ENCODE results near the gene MACROD2. TPM values are rescaled to one million over a fixed set of nuclear protein-coding genes. Genes with fewer than 3 reads are reported as not detected.
"Not testable (repeated sequence)": the region's sequence is repeated elsewhere in the genome, so short reads cannot be mapped to it uniquely, and the experiment has no call there.

MACROD2 gene
- total RNA-seq, 1 donor from 2014 or later = 0.23 TPM

DNA sequence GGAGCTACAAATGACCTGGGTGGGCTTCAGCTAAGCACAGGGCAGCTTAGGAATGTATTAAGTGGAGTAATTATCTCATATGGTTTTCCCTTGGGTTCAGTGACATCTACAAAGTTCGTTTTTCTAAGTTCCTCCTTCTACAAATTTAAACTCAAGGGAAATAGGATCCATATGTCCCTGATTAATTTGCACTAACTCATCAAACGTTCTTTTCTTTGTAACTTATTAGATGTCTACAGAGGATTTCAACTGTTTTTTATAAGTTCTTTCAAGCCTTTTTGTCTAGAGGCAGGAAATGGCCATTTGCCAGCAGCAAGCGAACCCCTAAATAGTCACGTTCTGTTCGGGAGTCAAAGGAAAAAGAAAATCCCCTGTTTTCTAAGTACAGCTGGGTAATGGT, 1517.6 kb downstream of the MACROD2 start:
- no peak overlapping the region for H3K4me3 ChIP-seq (ENCODE audit: low read depth, low read length)
- DNase-seq (ENCODE audit: low read depth) = no peak
- TF ChIP-seq, protein P1, sequence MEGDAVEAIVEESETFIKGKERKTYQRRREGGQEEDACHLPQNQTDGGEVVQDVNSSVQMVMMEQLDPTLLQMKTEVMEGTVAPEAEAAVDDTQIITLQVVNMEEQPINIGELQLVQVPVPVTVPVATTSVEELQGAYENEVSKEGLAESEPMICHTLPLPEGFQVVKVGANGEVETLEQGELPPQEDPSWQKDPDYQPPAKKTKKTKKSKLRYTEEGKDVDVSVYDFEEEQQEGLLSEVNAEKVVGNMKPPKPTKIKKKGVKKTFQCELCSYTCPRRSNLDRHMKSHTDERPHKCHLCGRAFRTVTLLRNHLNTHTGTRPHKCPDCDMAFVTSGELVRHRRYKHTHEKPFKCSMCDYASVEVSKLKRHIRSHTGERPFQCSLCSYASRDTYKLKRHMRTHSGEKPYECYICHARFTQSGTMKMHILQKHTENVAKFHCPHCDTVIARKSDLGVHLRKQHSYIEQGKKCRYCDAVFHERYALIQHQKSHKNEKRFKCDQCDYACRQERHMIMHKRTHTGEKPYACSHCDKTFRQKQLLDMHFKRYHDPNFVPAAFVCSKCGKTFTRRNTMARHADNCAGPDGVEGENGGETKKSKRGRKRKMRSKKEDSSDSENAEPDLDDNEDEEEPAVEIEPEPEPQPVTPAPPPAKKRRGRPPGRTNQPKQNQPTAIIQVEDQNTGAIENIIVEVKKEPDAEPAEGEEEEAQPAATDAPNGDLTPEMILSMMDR (conservative IDR thresholded peaks at IDR 0.05; ENCODE audit: low read depth, low read length) = no peak

- TF ChIP-seq, protein P1 (conservative IDR thresholded peaks at IDR 0.05; ENCODE audit: low read depth, low read length) = no peak
- no peak overlapping the region for H3K4me3 ChIP-seq (ENCODE audit: low read depth, low read length)
- no peak for DNase-seq (ENCODE audit: low read depth)
Observed at GRCh38 chr20:15515691-15516090, 1520.4 kb downstream of the MACROD2 start.

- no peak overlapping the region for H3K4me3 ChIP-seq (ENCODE audit: low read depth, low read length)
- DNase-seq (ENCODE audit: low read depth) = no peak
- TF ChIP-seq, protein P1 (conservative IDR thresholded peaks at IDR 0.05; ENCODE audit: low read depth, low read length) = no peak
Observed at GRCh38 chr20:15520930-15521524, 1525.7 kb downstream of the MACROD2 start.

DNA sequence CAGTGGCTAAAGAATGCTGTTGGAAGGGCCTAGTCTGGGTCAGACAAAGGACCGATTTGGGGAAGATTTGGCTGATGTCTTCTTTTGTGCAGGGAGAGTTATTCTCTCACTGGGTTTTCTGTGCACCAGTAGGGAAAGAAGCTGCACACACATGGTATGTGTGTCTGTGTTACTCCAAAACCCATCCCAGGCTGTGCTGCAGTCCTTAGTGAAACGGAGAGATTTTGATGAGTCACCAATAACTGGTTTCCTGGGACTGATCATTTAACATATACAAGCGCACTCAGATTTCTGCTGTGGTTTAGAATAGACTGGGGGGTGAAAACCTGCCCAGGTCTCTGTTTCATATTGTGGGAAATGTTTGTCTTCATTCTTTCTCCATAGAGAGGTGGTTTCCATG, 1528.1 kb downstream of the MACROD2 start:
- H3K4me3 ChIP-seq (ENCODE audit: low read depth, low read length) = no peak overlapping the region
- TF ChIP-seq, protein P1 (conservative IDR thresholded peaks at IDR 0.05; ENCODE audit: low read depth, low read length) = no peak
- no peak for DNase-seq (ENCODE audit: low read depth)

- DNase-seq (ENCODE audit: low read depth) = no peak
- TF ChIP-seq, protein P1 (conservative IDR thresholded peaks at IDR 0.05; ENCODE audit: low read depth, low read length) = no peak
- H3K4me3 ChIP-seq (ENCODE audit: low read depth, low read length) = no peak overlapping the region
Observed at GRCh38 chr20:15528391-15529111, 1533.2 kb downstream of the MACROD2 start.

- TF ChIP-seq, protein P1 (conservative IDR thresholded peaks at IDR 0.05; ENCODE audit: low read depth, low read length) = no peak
- no peak for DNase-seq (ENCODE audit: low read depth)
- no peak overlapping the region for H3K4me3 ChIP-seq (ENCODE audit: low read depth, low read length)
Observed at GRCh38 chr20:15535863-15536262, 1540.5 kb downstream of the MACROD2 start.

- DNase-seq (ENCODE audit: low read depth); H3K4me3 ChIP-seq (ENCODE audit: low read depth, low read length): not testable (repeated sequence)
Observed at GRCh38 chr20:15537200-15537599, 1541.9 kb downstream of the MACROD2 start.

Measured in epithelial cell of proximal tubule (primary cell).